HG03045 (cell line): ENCODE measurements around the gene LSM5.
A peak's percentile ranks its signal among the peaks of the same experiment; 100 is the strongest.
"Not testable (repeated sequence)": the region's sequence is repeated elsewhere in the genome, so short reads cannot be mapped to it uniquely, and the experiment has no call there.

Experiments
- ATAC-seq: cut with Tn5 transposase; IDR thresholded peaks from one replicate; pipeline ENCODE4 v1.9.1; 2021; ENCODE audit warnings: mild to moderate bottlenecking, moderate library complexity; ENCODE audit not compliant: unreplicated experiment

LSM5 gene

GRCh38 chr7:32506266-32507054 lies 16.3 kb upstream of the LSM5 start:
- ATAC-seq = peak; percentile 60

- no peak for ATAC-seq
Measured at GRCh38 chr7:32502728-32503127, 12.5 kb upstream of the LSM5 start.

- no peak for ATAC-seq
Measured at GRCh38 chr7:32501522-32501921, 11.3 kb upstream of the LSM5 start.

GRCh38 chr7:32500922-32501341 lies 10.8 kb upstream of the LSM5 start:
- ATAC-seq = peak; percentile 64

DNA sequence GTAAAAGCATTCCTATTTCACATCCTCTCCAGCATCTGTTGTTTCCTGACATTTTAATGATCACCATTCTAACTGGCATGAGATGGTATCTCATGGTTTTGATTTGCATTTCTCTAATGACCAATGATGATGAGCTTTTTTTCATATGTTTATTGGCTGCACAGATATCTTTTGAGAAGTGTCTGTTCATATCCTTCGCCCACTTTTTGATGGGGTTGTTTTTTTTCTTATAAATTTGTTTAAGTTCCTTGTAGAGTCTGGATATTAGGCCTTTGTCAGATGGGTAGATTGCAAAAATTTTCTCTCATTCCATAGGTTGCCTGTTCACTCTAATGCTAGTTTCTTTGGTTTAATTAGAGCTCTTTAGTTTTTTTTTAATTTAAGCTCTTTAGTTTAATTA lies 10.0 kb upstream of the LSM5 start:
- not testable (repeated sequence) for ATAC-seq

DNA sequence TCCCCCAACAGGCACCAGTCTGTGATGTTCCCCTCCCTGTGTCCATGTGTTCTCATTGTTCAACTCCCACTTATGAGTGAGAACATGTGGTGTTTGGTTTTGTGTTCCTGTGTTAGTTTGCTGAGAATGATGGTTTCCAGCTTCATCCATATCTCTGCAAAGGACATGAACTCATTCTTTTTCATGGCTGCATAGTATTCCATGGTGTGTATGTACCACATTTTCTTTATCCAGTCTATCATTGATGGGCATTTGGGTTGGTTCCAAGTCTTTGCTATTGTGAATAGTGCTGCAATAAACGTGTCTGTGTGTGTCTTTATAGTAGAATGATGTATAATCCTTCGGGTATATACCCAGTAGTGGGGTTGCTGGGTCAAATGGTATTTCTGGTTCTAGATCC lies 9.6 kb upstream of the LSM5 start:
- ATAC-seq = not testable (repeated sequence)

DNA sequence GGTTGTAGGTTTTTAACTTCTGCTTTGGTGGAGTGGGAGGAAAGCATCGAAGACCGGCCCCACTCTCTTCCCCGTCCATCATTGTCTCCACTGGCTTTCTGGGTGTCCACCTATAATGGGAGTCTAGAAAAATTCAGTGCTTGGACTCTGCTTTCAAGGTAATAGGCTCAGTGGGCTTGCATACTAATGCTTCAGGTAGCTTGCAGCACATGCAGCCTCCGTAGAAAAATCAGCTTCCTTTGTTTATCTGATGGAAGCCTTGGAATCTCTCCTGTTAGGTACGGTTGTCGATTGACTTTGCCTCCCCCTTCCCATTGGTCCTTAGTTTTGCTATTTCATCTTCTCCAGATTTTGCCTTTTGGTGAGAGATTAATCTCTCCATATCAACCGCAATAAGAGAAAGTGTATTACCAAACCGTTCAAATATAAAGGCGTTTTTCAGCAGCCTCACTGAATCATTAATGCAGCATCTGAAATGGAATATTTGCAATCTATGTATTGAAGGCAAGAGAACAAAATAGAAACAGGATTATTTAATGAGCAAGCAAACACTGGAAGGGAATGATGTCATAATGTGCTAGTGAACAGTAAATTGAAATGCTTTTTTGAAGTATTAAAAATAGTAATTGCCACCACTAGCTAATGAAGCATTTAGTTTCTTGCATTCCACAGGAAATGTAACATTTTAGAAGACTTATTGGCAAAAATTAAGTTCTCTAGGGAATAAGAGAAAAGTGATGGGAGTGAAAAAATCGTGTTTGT lies 6.1 kb upstream of the LSM5 start:
- no peak for ATAC-seq

GRCh38 chr7:32495298-32496051 lies 5.3 kb upstream of the LSM5 start, which contains the start of gene AVL9:
Gene AVL9, plus strand, starts transcription at chr7:32495489. Its CDS starts 221 bp downstream, at chr7:32495710.
- peak; percentile 97 for ATAC-seq

DNA sequence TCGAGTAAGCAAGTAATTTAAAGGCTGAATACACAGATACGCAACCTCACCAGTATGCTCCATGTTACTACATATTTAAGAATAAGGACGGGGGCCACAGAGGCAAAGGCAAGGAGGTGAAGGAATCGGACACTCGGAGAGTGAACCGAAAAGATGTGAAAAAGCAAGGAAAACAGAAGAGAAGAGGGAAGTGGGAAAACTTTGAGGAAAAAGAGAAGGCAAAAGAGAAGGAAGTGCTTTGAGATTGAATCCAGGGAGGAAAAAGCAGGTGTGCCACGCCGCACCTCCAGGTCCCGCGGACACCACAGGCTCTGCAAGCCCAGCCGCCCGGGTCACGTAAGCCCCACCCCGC lies 4.7 kb upstream of the LSM5 start:
- peak; percentile 3 for ATAC-seq

DNA sequence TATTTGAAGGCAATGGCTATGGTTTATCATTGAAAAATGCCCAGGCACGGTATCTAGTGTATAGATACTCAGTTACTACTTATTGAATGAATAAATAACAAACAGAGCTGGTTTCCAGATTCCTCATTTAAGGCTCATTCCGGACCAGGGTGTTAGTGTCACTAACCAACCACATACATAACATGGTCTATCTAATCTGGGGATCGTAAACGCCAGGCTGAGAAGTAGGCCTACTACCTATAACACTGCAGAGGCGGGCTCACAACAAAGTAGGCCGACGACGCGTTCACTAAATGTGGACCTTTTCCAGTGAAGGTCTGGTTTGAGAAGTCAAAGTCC lies 423 bp downstream of the LSM5 start:
- peak; percentile 12 for ATAC-seq

- no peak for ATAC-seq
Measured at GRCh38 chr7:32481921-32482320, 8.3 kb downstream of the LSM5 start.

DNA sequence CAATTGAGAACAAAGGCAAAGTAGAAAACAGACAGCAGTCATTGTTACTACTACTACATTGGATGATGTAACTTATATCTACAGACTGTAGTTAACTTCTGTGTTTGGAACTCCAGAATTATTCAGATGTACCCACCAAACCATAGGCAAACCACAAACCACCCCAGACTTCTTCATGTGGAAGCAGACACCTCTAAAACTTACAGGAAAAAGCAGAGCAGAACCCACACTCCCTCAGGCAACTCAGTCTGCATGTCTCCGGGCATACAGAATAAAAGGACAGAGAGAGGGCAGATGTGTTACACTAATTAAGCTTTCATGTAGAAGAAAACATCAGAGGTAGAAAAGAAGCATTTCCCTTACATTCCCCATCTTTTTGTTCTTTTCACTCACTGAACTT lies 9.0 kb downstream of the LSM5 start:
- ATAC-seq = no peak

DNA sequence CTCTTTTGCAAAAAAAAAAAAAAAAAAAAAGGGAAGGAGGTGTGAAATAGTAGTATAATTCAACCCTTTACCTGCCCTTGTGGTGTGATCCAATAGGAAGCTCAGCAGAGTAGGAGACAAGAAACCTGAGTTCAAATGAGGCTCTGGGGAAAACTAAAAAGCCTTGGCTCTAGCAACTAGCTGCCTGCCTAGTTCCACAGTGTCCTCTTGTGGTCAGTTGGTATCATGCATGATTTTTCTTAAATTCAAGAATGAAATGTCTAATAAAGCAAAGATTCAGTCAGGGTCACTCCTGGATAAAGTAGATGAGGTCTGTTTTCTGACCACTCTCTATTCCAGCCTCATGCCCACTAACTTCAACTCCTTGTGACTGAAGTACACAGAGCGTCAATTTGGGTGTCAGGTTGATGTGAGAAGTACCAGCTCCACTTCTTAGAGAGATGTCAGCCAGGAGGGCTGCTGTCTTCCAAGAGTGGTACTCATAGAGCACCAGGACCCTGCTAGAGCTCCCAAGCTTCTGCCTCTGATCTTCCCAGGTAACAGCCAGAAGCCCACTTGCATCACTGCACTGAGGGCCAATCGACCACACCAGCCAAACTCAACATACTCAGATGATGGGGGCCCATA lies 10.5 kb downstream of the LSM5 start:
- ATAC-seq = no peak

DNA sequence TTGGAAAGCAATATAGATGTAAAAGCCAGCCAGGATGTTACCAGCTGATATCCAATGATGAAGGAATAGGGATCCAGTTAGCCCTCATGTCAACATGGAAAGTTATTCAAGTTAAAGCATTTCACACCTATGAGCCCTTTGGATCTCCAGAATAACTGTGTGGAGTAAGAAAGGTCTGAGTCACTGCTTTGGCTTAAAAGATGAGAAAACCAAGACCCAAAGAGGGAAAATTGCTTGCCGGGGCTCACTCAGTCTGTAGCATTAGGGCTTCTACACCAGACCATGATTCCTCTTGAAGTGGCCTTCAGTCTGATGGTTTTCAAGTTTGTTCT lies 12.6 kb downstream of the LSM5 start:
- ATAC-seq = no peak

DNA sequence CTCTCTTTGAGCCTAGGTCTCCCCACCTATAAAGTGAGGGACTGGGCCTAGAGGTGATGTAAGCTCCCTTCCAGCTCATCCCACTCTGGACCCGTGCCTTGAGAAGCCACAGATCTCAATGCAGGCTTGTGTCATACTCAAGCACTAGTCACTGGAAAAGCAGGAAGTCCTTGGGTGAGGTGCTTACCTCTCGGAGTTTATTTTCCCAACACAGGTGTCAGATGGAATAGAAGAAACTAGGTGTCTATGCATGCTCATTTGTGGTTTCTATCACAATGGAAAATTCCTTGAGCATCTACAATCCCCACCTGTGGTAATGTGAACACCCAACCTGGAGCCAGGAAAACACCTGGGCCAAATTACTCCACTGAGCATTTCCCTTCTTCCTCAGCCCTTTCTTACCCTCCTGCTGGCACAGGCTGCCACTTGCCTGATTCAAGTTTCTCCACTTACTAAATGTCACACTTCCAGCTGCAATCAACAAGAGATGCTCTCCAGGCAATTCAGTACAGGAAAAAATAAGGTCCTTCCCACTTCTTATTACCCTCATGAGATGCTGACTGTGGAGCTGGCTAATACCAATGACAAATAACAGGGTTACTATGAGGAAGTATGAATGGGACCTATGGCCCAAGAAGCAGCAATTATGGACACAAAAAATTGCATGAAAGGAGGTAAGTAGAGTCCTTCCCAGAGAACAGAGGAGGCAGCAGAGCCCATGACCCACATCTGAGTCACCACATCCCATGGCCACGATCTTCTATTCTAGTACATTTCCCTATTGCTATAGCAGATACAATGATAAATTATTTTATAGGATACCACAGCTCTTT lies 13.1 kb downstream of the LSM5 start:
- ATAC-seq = no peak

DNA sequence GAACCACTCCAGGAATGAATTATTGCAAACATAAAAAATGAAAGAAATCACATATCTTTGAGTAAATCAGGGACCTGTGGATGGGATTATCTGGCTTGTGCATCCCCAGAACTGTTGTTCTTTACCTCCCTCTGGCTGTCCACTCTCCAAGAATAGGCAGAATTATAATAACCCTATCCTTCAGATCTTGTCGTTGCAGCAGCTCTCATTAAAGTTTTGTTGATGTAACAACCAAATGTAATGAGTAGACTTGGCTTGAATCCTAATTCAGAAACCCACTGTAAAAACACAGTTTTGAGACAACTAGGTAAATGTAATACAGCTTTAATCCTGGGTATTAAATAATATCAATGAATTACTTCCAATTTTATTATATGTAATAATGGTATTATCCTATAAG lies 16.2 kb downstream of the LSM5 start:
- no peak for ATAC-seq

DNA sequence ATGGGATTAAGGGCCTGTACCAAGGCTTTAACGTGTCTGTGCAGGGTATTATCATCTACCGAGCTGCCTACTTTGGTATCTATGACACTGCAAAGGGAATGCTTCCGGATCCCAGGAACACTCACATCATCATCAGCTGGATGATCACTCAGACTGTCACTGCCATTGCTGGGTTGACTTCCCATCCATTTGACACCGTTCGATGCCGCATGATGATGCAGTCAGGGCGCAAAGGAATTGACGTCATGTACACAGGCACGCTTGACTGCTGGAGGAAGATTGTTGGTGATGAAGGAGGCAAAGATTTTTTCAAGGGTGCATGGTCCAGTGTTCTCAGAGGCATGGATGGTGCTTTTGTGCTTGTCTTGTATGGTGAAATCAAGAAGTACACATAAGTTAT lies 18.2 kb downstream of the LSM5 start:
- no peak for ATAC-seq

DNA sequence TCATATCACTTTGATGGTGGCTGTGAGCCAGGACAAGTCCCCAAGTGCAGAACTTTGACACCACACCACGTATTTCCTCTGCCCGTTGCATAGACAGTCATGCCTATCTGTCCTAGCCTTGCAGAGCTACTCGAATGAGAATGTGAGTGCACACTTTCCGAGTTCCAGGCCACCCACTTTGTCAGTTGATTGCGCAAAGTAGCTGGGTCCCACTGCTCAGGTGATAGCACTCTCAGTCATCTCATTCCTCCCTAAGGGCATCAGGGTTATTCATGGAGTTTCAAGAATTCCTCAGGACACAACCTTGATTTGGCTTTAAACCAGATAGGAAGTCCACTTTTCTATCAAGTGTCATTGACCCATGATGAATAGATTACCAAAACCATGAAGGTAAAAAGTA lies 19.3 kb downstream of the LSM5 start:
- ATAC-seq = no peak

DNA sequence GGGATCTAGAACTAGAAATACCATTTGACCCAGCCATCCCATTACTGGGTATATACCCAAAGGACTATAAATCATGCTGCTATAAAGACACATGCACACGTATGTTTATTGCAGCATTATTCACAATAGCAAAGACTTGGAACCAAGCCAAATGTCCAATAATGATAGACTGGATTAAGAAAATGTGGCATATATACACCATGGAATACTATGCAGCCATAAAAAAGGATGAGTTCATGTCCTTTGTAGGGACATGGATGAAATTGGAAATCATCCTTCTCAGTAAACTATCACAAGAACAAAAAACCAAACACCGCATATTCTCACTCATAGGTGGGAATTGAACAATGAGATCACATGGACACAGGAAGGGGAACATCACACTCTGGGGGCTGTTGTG lies 20.2 kb downstream of the LSM5 start:
- not testable (repeated sequence) for ATAC-seq

- not testable (repeated sequence) for ATAC-seq
Measured at GRCh38 chr7:32464641-32465416, 25.4 kb downstream of the LSM5 start.
